Stimulated activated CD4-positive, alpha-beta T cell treated with anti-CD3 and anti-CD28 coated beads, Interleukin-4, amount 100 ng/mL, for 24 hours (primary cell): Measurements from ENCODE around the gene MRPS26.

Experiments used
- DNase-seq: peaks from one replicate; pipeline ENCODE4 v3.0.0-alpha.2; 2020

Gene MRPS26

DNA sequence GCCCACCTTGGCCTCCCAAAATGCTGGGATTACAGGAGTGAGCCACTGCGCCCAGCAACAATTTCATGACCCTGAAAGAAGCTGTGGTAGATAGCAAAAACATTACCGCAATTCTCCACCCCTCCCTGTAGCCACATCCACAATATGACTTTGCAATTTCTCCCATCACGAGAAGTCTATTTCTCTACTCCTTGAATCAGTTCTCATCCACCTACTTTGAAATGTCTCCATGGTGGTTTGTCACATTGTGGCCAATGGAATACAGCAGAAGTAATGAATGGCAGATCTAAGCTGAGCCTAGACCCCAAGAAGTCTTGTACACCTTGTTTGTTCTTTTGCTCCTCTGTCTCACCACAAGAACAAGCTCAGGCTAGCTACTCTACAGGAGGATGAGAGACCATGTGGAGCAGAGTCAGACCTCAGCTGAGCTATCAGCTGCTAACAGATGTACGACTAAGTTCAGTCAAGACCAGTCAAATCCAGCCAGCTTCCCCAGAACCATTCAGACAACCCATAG, 31.8 kb downstream of the MRPS26 start:
- DNase-seq, result no peak

DNA sequence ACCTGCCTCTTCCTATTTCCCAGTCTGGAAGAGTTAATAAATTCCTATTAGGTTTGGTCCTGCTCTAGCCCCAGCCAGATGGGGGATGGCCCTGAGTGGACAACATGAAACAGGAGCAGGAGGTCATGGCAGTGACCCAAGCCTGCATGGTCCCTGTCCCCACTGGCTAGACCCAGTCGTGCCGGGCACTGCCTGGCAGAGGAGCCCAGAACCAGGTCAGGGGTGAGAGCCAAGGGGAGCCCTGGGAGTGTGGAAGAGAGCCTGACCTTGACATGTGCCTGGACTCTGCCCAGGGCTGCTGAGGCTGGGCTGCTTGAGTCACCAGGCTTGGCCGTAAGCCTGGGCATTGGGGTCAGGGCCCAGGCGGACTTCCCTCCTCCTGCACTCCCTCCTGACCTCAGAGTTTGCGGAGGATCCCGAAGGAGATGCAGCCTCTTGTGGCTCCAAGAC, 35.1 kb downstream of the MRPS26 start:
- no peak for DNase-seq

DNA sequence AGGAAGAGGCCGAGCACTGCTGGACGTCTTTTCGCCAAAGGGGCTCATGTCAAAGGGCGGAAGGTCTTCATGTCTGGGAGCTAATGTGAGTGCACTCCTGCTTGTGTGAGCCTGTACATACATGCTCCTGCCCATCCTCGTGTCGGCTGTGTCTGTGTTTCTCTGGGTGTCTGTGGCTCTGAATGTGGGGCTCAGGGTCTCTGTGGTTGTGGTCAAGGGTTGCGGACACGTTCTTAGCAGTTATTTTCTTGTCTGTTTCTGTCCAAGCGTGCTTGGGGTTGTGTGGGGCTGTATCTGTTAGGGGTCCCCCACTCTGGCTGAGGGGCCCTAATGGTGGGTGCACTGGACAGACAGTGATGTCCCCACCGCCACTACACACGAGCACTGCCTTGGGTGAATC, 35.8 kb downstream of the MRPS26 start:
- no peak for DNase-seq

DNA sequence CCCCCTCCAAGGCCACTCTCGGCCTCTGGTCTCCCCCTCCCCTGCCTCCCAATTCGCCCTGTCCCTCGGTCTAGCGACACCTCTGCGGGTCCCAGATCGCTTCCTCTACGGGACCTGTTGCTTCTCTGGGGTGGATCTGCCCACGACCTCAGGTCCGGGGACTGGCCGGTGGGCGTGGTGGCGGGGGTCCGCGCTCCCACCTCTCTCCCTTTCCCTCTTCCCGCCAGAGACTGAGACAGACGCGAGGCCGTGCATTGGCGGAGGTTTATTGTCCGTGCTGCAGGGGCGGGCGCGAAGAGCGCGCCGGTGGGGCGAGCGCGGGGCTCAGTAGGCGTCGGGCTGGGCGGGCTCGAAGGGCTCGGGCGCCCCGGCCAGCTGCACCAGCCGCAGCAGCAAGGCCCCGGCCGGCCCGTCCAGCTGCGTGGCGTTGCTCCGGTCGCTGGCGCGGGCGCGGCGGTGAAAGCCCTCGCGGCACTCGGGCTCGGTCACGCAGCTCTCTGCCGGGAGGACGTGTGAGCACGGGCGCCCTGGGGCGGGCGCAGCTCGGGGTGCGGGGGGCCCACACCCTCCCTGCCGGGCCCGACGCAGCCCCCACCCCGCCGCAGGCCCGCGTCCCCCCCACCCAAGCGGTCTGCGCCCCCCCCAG, 36.6 kb downstream of the MRPS26 start:
- DNase-seq, result no peak

DNA sequence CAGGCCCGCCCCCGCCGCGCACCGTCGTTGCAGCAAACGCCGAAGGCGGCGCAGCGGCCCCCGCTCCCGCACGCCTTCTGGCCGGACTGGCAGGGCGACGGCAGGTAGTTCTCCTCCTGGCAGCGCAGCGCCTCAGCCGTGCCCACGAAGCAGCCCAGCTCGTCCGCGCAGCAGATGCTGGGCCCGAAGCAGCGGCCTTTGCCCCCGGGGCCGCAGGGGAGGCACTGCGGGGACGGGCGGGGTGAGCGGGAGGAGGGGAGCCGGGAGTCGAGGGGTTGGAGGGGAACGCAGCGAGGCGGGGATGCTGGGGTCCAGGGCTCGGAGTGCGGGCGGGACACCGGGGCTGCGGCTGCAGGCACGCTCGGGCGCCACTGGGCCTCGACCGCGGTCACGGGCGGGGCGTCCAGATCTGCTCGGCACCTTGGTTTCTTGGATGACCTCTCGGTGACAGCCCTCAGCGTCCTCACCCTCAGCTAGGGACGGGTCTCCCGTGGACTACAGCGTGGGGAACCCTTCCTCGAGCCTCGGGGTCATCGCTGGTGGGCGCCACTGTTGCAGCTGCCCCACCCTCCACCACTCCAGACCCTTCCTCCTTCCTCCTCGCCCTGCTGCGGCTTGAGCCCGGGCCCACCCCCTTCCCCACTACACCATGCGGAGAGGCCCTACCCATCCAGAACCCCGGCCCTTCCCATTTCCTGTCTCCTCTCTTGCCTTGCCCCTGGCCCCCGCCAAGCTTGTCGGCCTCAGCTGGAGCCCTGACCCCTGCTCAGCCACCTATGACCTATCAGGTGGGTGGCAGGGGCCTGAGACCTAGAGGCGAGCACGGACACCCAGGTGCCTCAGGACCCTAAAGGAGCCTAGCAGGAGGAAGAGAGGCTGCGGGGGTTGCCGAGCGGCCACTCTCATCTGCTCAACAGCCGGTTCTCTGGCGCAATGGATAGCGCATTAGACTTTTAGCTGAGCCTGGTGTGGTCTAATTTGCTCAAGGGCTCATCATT, 37.4 kb downstream of the MRPS26 start:
- no peak for DNase-seq

DNA sequence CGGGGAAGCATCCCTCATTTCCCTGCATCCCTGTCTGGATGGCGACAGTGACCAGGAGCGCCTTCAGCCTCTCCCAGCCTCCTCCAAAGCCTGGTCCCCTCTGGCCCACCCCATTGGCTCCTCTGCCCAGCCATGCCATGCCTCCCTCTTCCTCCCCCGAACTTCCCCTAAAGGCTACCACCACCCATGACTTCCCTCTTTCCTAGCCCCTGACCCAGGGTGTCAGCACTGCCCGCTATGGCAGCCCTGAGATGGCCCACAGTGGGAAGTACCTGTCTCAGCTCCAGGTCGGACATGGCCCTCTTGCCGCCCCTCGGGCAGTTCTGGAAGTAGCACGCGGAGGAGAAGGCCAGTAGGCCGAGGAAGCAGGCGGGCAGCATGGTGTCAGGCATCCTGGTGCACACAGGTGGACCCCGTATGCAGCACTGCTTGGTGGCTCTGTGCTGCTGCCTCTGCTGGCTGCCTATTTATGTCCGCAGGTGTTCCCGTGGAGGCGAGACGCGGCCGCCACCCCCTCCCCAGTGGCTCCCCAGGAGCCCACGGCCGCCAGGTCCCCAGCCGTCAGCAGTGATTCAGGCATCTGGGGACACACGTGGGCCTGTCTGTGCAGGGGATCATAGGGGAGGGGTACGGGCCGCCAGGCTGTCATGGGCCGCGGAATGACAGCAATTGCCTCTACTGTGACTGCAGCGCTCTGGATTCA, 38.6 kb downstream of the MRPS26 start, which contains the start of gene AVP:
Gene AVP, minus strand, starts transcription at position 442 of the 703 bp plus-strand sequence. Its CDS starts 50 bp downstream, at position 392.
- DNase-seq, result no peak

DNA sequence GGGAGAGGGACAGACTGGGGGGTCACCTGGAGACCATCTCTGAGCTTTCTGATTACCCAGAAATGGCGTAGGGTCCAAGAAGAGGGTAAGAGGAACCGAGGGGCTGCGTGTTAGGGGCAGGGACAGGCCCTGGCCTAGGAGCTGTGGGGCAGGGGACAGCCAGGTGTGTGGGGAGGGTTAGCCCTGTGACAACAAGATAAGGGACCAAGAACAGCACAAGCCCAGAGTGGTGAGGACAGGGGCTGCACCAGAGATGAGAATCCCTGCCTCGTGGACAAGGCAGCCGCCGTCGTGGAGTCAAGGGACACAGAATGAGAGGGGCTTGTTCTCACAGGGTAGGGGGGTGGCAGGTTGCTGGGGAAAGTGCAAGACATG, 39.1 kb downstream of the MRPS26 start:
- DNase-seq, result no peak

DNA sequence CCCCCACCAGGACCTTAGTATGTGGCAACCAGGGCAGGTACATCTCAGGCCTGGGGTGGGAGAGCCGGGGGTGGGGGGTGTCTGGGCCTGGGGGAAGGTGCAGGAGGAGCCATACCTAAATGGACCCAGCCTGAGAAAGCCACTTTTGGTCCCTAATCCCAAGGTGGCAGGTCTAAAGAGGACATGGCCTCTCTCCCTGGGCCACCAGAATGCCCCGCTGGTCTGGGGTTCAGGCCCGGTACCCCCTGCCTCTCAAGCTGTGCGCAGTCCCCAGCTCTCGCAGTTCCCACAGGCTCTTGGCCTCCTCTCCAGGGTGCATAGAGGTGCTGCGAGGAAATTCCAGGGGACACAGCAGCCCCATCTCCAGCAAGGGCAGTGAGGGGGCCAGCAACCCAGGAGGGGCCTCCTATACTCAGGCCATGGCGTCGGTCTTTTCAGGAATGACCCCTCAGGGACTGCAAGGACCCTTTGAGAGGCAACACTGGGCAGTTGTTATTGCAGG, 39.8 kb downstream of the MRPS26 start:
- no peak for DNase-seq

DNA sequence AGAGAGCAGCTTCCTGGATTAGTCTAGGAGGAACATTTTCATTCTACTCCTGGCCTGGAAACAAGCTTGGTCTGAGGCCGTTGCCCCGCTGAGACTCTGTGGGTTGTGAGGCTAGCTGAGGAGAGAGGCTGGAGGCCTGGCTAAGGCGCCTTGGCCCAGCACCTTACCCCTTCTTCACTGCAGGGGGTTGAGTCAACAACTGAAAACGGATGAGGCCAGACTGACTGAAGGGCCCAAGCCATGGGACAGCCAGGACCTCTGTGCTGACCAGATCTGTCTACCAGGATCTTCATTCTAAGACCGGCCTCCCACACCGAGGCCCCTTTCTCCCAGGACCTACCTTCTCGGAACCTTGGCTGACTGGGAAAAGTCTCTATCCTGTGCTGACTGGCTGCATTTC, 42.2 kb downstream of the MRPS26 start:
- DNase-seq, result no peak

DNA sequence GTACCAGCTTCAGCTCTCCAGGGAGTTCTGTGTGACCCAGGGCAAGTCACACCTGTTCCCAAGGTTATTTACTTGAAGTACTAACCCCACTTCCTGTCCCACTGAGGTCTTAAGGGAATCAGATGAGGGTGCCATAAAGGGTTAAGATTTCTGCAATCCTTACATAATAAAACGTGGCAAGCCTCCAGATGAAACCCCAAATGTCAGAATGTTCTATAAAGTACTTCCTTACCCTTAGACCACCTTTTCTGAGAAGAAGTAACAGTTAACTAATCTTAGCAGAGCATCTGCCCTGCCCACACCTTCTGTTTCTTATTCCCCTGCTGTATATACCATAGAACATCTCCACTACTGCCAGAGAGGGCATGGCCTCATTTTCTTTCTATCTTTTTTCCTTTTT, 44.7 kb downstream of the MRPS26 start:
- no peak for DNase-seq

DNA sequence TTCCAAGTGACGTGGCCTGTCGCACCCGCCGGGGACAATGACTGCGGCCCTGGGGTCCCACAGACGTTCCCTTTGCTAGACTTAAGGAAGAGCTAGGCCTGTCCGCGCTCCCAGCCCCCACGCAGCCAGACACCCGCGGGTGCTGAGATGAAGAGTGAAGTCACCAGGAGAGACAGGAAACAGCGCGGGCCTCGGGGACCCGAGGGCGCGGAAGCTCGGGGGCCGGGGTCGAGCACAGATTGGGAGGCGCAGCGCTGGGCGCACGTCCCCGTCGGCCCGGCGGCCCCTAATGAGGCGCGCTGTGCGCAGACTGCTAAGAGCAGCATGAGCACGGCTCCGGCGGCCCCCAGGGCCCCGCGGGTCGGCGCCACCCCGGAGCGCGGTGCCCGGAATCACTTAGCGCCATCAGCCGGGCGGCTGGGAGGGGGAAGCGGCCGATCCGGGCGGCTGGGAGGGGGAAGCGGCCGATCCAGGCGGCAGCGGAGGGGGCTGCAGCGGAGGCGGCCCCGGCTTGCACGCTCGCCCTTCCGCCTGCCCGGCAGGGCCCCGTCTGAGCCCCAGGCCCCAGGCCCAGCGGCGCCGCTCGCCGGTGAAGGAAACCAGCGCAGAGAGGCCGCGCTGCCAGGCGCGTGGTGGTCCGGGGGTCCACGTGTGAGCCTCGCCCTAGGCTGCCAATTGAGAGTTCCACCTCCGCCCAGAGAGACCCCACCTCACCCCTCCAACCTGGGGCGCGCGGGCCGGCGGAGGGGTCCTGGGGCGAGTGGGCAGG, 46.9 kb downstream of the MRPS26 start:
- peak; percentile 43 for DNase-seq

DNA sequence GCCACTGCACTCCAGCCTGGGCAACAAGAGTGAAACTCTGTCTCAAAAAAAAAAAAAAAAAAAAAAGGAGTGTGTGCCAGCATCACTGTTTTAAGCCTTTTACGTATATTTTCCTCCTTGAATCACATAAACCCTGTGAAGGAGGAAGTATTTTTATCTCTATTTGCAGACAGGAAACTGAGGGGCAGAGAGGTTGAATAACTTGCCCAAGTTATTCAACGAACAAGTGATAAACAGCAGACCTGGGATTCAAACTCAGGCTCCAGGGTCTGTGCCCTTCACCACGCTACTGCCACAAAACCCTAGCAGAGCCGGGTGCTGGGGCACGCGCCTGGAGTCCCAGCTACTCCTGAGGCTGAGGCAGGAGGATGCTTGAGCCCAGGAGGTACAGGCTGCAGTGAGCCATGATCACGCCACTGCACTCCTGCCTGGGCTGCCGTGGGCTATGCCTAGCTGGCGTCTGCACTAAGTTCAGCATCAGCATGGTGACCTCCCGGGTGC, 48.1 kb downstream of the MRPS26 start:
- no peak for DNase-seq

DNA sequence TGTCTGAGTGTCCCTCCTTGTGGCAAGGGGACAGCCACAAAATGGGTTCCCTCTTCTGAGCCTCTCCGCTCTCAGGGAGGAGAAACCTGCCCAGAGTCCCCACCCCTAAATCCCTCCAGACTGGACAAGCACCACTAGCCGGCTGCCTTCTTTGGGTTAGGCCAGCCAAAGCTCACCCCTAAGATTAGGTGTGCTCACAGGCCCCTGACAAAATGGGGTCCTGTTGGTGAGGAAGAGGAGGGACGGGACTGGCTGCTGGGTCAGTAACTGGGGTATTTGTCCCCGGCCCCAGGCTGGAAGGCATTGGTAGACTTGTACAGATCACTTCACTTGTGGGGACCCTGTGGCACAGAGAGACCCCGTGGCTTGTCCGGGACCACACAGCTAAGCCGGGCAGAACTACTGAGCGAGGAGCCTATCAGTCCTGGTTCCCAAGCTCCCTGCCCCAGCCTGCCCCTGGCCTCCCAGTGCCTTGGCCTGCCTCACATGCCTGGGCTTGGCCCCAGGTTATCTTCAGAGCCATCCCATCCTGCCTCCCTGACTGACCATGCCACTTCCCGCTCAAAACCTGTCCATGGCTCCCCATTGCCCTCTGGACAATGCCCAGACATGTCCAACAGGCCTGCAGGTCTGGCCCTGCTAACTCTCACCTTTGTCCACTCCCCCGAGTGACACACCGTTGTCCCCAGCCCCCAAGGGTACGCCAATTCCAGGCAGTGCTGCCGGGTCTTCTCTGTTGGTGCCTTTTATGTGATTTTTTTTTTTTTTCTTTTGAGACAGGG, 49.2 kb downstream of the MRPS26 start:
- DNase-seq, result no peak
